8988T (cell line): ENCODE data around the gene EPHA10.
A peak's percentile ranks its signal among the peaks of the same experiment; 100 is the strongest.
"Not testable (repeated sequence)": the region's sequence is repeated elsewhere in the genome, so short reads cannot be mapped to it uniquely, and the experiment has no call there.

ENCODE experiments used
- DNase-seq: peaks from one replicate; pipeline ENCODE4 v3.0.0; 2011

Gene EPHA10

GRCh38 chr1:37767488-37767887 is 2.6 kb upstream of the EPHA10 start:
- no peak for DNase-seq

- DNase-seq, result no peak
These were observed 1.2 kb upstream of the EPHA10 start for GRCh38 chr1:37765916-37766664.

GRCh38 chr1:37764414-37764825 is 500 bp downstream of the EPHA10 start:
- DNase-seq, result no peak

GRCh38 chr1:37763791-37764413 is 1.0 kb downstream of the EPHA10 start:
- no peak for DNase-seq

GRCh38 chr1:37762516-37762915 is 2.4 kb downstream of the EPHA10 start:
- no peak for DNase-seq

GRCh38 chr1:37761416-37762095 is 3.4 kb downstream of the EPHA10 start:
- no peak for DNase-seq

GRCh38 chr1:37759451-37759850 is 5.5 kb downstream of the EPHA10 start:
- DNase-seq, result no peak

- DNase-seq, result no peak
These were observed 8.9 kb downstream of the EPHA10 start for GRCh38 chr1:37755951-37756560.

GRCh38 chr1:37755290-37755689 is 9.6 kb downstream of the EPHA10 start:
- no peak for DNase-seq

GRCh38 chr1:37753473-37754321 is 11.2 kb downstream of the EPHA10 start:
- DNase-seq, result no peak

- DNase-seq, result peak; percentile 93
These were observed 12.1 kb downstream of the EPHA10 start for GRCh38 chr1:37752583-37753471.

GRCh38 chr1:37752213-37752582 is 12.7 kb downstream of the EPHA10 start:
- DNase-seq, result no peak

GRCh38 chr1:37748565-37748964 is 16.4 kb downstream of the EPHA10 start:
- no peak for DNase-seq

GRCh38 chr1:37746806-37747205 is 18.1 kb downstream of the EPHA10 start:
- DNase-seq, result no peak

GRCh38 chr1:37741662-37742061 is 23.3 kb downstream of the EPHA10 start:
- DNase-seq, result no peak

- DNase-seq, result no peak
These were observed 23.8 kb downstream of the EPHA10 start for GRCh38 chr1:37741130-37741529.

- no peak for DNase-seq
These were observed 25.7 kb downstream of the EPHA10 start for GRCh38 chr1:37739222-37739621.

GRCh38 chr1:37738619-37739018 is 26.3 kb downstream of the EPHA10 start:
- not testable (repeated sequence) for DNase-seq

GRCh38 chr1:37737975-37738374 is 26.9 kb downstream of the EPHA10 start:
- not testable (repeated sequence) for DNase-seq

- DNase-seq, result no peak
These were observed 30.0 kb downstream of the EPHA10 start for GRCh38 chr1:37734629-37735591.
